ENCODE results near the gene SPEF2. TPM values are rescaled to one million over a fixed set of nuclear protein-coding genes. Genes with fewer than 3 reads are reported as not detected.
"Not testable (repeated sequence)": the region's sequence is repeated elsewhere in the genome, so short reads cannot be mapped to it uniquely, and the experiment has no call there.

Gene SPEF2
- total RNA-seq, 2 experiments from 2014 or later = 3.2 TPM

GRCh38 chr5:35854248-35854647 is 236.6 kb downstream of the SPEF2 start:
- Histone ChIP-seq H3K36me3 (ENCODE audit: insufficient read depth, low read length) (peaks cover 15% of the 10 kb centered on the region), H3K4me3 (ENCODE audit: low read length) (peak overlapping the region; percentile 88), H3K27me3 (ENCODE audit: control insufficient read depth in 1 of 2, insufficient read depth in 2 of 2, low read length in 2 of 2) (no peaks in the 10 kb centered on the region), H3K27ac (ENCODE audit: low read depth in 1 of 2, low read length in 2 of 2) (peak overlapping the region; percentile 97 to 98), H3K4me1 (ENCODE audit: insufficient read depth, low read length) (peaks cover 50% of the 10 kb centered on the region), H3K9me3 (ENCODE audit: control insufficient read depth in 1 of 2, insufficient read depth in 1 of 2, low read length in 2 of 2) (no peaks in the 10 kb centered on the region)
- H3K27ac Mint-ChIP-seq = peak overlapping the region; percentile 99
- DNase-seq = peak; percentile 51 to 96 (median 68)
- peaks cover 76% of the 10 kb centered on the region for H3K4me1 Mint-ChIP-seq (ENCODE audit: low read depth)
- ChIA-PET POLR2A (interaction anchor here (0.7 to 15.7 kb wide), 39 partner anchors 8 to 1023 kb away, joined by 3 to 576 read pairs (median 8); partner anchors contain the start of genes BRIX1, NADK2, NIPBL and RAD1), CTCF (interaction anchor here (0.7 to 3.8 kb wide), 10 partner anchors 8 to 203 kb away, joined by 3 to 19 read pairs (median 6); no protein-coding TSS in a partner anchor)
- ATAC-seq (ENCODE audit: poor library complexity) = peak; percentile 66
- H3K36me3 Mint-ChIP-seq (ENCODE audit: low read depth) = peaks cover 44% of the 10 kb centered on the region
- no peak for TF ChIP-seq CTCF (IDR thresholded peaks at IDR 0.05)
- no peaks in the 10 kb centered on the region for H3K9me3 Mint-ChIP-seq
- H3K4me3 Mint-ChIP-seq = peak overlapping the region; percentile 80
- intact Hi-C loops (cut with DNase I, micrococcal nuclease) = loop anchor here (1.0 to 5.0 kb wide), 5 partner anchors 24 to 183 kb away; no protein-coding TSS in a partner anchor
- no peaks in the 10 kb centered on the region for H3K27me3 Mint-ChIP-seq

GRCh38 chr5:35855187-35855586 is 237.5 kb downstream of the SPEF2 start:
- Mint-ChIP-seq H3K36me3 (ENCODE audit: low read depth) (peaks cover 53% of the 10 kb centered on the region), H3K4me3 (peak overlapping the region; percentile 80), H3K27me3 (no peaks in the 10 kb centered on the region), H3K27ac (peak overlapping the region; percentile 99), H3K4me1 (ENCODE audit: low read depth) (peaks cover 71% of the 10 kb centered on the region), H3K9me3 (no peaks in the 10 kb centered on the region)
- intact Hi-C loops (cut with DNase I, micrococcal nuclease) = loop anchor here (2.0 to 5.0 kb wide), 3 partner anchors 184 to 387 kb away; partner anchors contain the start of genes NADK2 (in 1 of the 2) and SPEF2 (in 1 of the 2)
- POLR2A ChIA-PET = interaction anchor here (1.0 to 15.7 kb wide), 26 partner anchors 8 to 1020 kb away, joined by 3 to 576 read pairs (median 19); partner anchors contain the start of gene NADK2
- TF ChIP-seq CTCF (IDR thresholded peaks at IDR 0.05) = no peak
- H3K36me3 ChIP-seq (ENCODE audit: insufficient read depth, low read length) = peaks cover 25% of the 10 kb centered on the region
- peak in 1 of 14 experiments; percentile 46 for DNase-seq
- no peaks in the 10 kb centered on the region for H3K9me3 ChIP-seq (ENCODE audit: control insufficient read depth in 1 of 2, insufficient read depth in 1 of 2, low read length in 2 of 2)
- CTCF ChIA-PET = interaction anchor here (1.3 to 3.2 kb wide), 7 partner anchors 60 to 204 kb away, joined by 3 to 13 read pairs (median 7); no protein-coding TSS in a partner anchor
- peak overlapping the region; percentile 88 for H3K4me3 ChIP-seq (ENCODE audit: low read length)
- H3K27ac ChIP-seq (ENCODE audit: low read depth in 1 of 2, low read length in 2 of 2) = peak overlapping the region; percentile 97 to 98
- no peak for ATAC-seq (ENCODE audit: poor library complexity)
- H3K4me1 ChIP-seq (ENCODE audit: insufficient read depth, low read length) = peaks cover 42% of the 10 kb centered on the region
- no peaks in the 10 kb centered on the region for H3K27me3 ChIP-seq (ENCODE audit: control insufficient read depth in 1 of 2, insufficient read depth in 2 of 2, low read length in 2 of 2)

- intact Hi-C loops (cut with DNase I, micrococcal nuclease) = loop anchor here (2.0 to 5.0 kb wide), 3 partner anchors 23 to 386 kb away; partner anchors contain the start of genes NADK2 (in 1 of the 2) and SPEF2 (in 1 of the 2)
- DNase-seq = peak in 1 of 14 experiments; percentile 35
- ATAC-seq (ENCODE audit: poor library complexity) = not testable (repeated sequence)
These were observed 238.6 kb downstream of the SPEF2 start for GRCh38 chr5:35856186-35856764.

More at GRCh38 chr5:35856186-35856764, 238.6 kb downstream of the SPEF2 start:
- Histone ChIP-seq H3K4me1 (ENCODE audit: insufficient read depth, low read length) (peaks cover 39% of the 10 kb centered on the region), H3K4me3 (ENCODE audit: low read length) (peak overlapping the region; percentile 88), H3K36me3 (ENCODE audit: insufficient read depth, low read length) (peaks cover 36% of the 10 kb centered on the region), H3K27ac (ENCODE audit: low read depth in 1 of 2, low read length in 2 of 2) (peak overlapping the region; percentile 97 to 98)
- H3K27me3 Mint-ChIP-seq; H3K9me3 ChIP-seq (ENCODE audit: control insufficient read depth in 1 of 2, insufficient read depth in 1 of 2, low read length in 2 of 2); H3K9me3 Mint-ChIP-seq; H3K27me3 ChIP-seq (ENCODE audit: control insufficient read depth in 1 of 2, insufficient read depth in 2 of 2, low read length in 2 of 2): not testable (repeated sequence)
- POLR2A ChIA-PET = interaction anchor here (0.6 to 15.7 kb wide), 26 partner anchors 11 to 927 kb away, joined by 3 to 576 read pairs (median 13); partner anchors contain the start of genes DNAJC21 and SPEF2
- Mint-ChIP-seq H3K36me3 (ENCODE audit: low read depth) (peaks cover 64% of the 10 kb centered on the region), H3K4me1 (ENCODE audit: low read depth) (peaks cover 71% of the 10 kb centered on the region), H3K4me3 (peak overlapping the region; percentile 93), H3K27ac (peak overlapping the region; percentile 99)
- CTCF ChIA-PET = interaction anchor here (1.0 to 1.9 kb wide), 3 partner anchors 69 to 198 kb away, joined by 3 to 11 read pairs (median 6); no protein-coding TSS in a partner anchor
